ENCODE results near the gene LMTK3. TPM values are rescaled to one million over a fixed set of nuclear protein-coding genes. Genes with fewer than 3 reads are reported as not detected.

The LMTK3 gene
- total and polyA plus RNA-seq, 9 of the 15 experiments (the other 6 are each of a cell fraction or from before 2014, with no cell fraction given), result 0.35 to 12.3 (median 2.0) TPM; not detected in 2

DNA sequence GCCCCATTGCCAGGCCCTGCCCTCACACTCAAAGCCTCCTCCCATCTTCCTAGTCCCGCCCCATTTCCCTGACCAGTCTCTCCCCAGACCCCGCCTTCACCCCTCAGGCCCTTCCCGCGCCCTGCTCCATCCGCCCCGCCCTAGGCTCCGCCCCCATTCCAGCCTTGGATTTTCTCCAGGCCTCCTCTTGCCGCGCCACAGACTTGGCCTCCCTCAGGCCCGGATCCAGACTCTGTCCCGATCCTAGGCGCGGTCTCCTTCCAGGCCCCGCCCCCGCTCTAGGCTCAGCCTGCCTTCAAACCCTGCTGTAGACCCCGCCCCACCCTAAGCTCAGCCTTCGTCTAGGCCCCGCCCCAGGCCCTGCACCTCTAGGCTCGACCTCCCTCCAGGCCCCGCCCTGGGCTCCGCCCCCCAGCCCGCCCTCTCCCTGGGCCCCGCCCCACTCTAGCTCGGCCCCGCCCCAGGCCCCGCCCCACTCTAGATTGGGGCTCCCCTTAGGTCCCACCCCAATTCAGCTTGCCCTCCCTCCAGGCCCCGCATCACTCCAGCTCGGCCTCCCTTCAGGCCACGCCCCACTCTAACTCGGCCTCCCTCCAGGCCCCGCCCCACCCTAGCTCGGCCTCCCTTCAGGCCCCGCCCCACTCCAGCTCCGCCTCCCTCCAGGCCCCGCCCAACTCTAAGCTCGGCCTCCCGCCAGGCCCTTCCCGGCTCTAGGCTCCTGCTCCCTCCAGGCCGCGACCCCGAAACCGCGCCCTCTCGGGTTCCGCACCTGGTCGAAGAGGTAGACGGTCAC is 18.5 kb downstream of the LMTK3 start (continued):
- TF ChIP-seq, protein P1, sequence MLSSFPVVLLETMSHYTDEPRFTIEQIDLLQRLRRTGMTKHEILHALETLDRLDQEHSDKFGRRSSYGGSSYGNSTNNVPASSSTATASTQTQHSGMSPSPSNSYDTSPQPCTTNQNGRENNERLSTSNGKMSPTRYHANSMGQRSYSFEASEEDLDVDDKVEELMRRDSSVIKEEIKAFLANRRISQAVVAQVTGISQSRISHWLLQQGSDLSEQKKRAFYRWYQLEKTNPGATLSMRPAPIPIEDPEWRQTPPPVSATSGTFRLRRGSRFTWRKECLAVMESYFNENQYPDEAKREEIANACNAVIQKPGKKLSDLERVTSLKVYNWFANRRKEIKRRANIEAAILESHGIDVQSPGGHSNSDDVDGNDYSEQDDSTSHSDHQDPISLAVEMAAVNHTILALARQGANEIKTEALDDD (IDR thresholded peaks at IDR 0.05), result peak; percentile 26; the same call in 1 of the 2 replicates
- peak in 1 of 2 experiments; percentile 6; a peak in 1 of 4 replicates for TF ChIP-seq MLLT1 (IDR thresholded peaks at IDR 0.05)
- no peak for TF ChIP-seq ZNF644 (tag; IDR thresholded peaks at IDR 0.05; ENCODE audit: low read depth)
- no peak for TF ChIP-seq ZNF133 (CRISPR knock-in tag; IDR thresholded peaks at IDR 0.05)
- TF ChIP-seq RBM25 (IDR thresholded peaks at IDR 0.05; ENCODE audit: low read depth, low read length, severe bottlenecking), result no peak
- 0 out of 2 replicates have a peak, but pooled peaks have one; percentile 31 for TF ChIP-seq TEAD4 (IDR thresholded peaks at IDR 0.05; ENCODE audit: low read length)
- no peak for TF ChIP-seq TEAD4 (CRISPR knock-in tag; IDR thresholded peaks at IDR 0.05; ENCODE audit: borderline replicate concordance)
- TF ChIP-seq, protein P2, sequence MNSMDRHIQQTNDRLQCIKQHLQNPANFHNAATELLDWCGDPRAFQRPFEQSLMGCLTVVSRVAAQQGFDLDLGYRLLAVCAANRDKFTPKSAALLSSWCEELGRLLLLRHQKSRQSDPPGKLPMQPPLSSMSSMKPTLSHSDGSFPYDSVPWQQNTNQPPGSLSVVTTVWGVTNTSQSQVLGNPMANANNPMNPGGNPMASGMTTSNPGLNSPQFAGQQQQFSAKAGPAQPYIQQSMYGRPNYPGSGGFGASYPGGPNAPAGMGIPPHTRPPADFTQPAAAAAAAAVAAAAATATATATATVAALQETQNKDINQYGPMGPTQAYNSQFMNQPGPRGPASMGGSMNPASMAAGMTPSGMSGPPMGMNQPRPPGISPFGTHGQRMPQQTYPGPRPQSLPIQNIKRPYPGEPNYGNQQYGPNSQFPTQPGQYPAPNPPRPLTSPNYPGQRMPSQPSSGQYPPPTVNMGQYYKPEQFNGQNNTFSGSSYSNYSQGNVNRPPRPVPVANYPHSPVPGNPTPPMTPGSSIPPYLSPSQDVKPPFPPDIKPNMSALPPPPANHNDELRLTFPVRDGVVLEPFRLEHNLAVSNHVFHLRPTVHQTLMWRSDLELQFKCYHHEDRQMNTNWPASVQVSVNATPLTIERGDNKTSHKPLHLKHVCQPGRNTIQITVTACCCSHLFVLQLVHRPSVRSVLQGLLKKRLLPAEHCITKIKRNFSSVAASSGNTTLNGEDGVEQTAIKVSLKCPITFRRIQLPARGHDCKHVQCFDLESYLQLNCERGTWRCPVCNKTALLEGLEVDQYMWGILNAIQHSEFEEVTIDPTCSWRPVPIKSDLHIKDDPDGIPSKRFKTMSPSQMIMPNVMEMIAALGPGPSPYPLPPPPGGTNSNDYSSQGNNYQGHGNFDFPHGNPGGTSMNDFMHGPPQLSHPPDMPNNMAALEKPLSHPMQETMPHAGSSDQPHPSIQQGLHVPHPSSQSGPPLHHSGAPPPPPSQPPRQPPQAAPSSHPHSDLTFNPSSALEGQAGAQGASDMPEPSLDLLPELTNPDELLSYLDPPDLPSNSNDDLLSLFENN (IDR thresholded peaks at IDR 0.05; ENCODE audit: low read depth in 2 of 2, low read length in 2 of 2), result no peak
- peak; percentile 63; the same call in 1 of the 2 replicates for TF ChIP-seq RB1 (IDR thresholded peaks at IDR 0.05; ENCODE audit: low read depth)
- peak; percentile 84 for TF ChIP-seq POLR2G (IDR thresholded peaks at IDR 0.05; ENCODE audit: low read depth, low read length)
- 0 out of 2 replicates have a peak, but pooled peaks have one; percentile 51 for TF ChIP-seq MYNN (IDR thresholded peaks at IDR 0.05)
- TF ChIP-seq MYNN (CRISPR knock-in tag; IDR thresholded peaks at IDR 0.05), result no peak
- TF ChIP-seq CXXC5 (CRISPR knock-in tag; IDR thresholded peaks at IDR 0.05), result peak; percentile 27; the same call in 1 of the 2 replicates
- TF ChIP-seq NFIC (IDR thresholded peaks at IDR 0.05), result peak; percentile 46
- TF ChIP-seq ZFX (CRISPR knock-in tag; IDR thresholded peaks at IDR 0.05), result peak; percentile 97
- no peak for TF ChIP-seq SNIP1 (IDR thresholded peaks at IDR 0.05; ENCODE audit: low read depth)
- TF ChIP-seq MBD2 (IDR thresholded peaks at IDR 0.05; ENCODE audit: borderline replicate concordance, low read depth), result peak; percentile 27; the same call in 1 of the 2 replicates
- no peak for TF ChIP-seq ZKSCAN8 (CRISPR knock-in tag; IDR thresholded peaks at IDR 0.05)
